Lower lobe of right lung (tissue), 1 donor: ENCODE measurements around the gene OOSP1. TPM values are rescaled to one million over a fixed set of nuclear protein-coding genes. Genes with fewer than 3 reads are reported as not detected.

Source experiments
- total RNA-seq: library from RNA; stranded (reverse); fragmentation: NEBNext Ultra II Directional; extraction: Animal tissue kit (Norgen Biotek cat#: 25700); gene quantifications from one replicate; pipeline ENCODE4 v1.2.1, GENCODE V29; 2021
- donor health status: DM: no; HTN: yes; CAD: no; lungs with severe emphysema.

Gene OOSP1
- total RNA-seq, 1 donor from 2014 or later = not detected

Other genes with a start within 250 kb of the OOSP1 start
- gene OR10V1, start 224.6 kb upstream of the OOSP1 start, total RNA-seq = not detected
- 59.4 TPM for gene STX3, start 183.1 kb upstream of the OOSP1 start, total RNA-seq
- 29.7 TPM for gene MRPL16, start 127.7 kb upstream of the OOSP1 start, total RNA-seq
- gene CBLIF, start 92.9 kb upstream of the OOSP1 start, total RNA-seq = not detected
- gene TCN1, start 71.9 kb upstream of the OOSP1 start, total RNA-seq = 1.7 TPM
- gene OOSP3, start 59.6 kb upstream of the OOSP1 start, total RNA-seq = not detected
- gene OOSP4A, start 25.6 kb downstream of the OOSP1 start, total RNA-seq = not detected
- not detected for gene OOSP4B, start 78.7 kb downstream of the OOSP1 start, total RNA-seq
- not detected for gene OOSP2, start 102.0 kb downstream of the OOSP1 start, total RNA-seq
- gene MS4A3, start 118.2 kb downstream of the OOSP1 start, total RNA-seq = not detected
- 19.2 TPM for gene MS4A2, start 150.2 kb downstream of the OOSP1 start, total RNA-seq
- 176 TPM for gene MS4A6A, start 244.7 kb downstream of the OOSP1 start, total RNA-seq